ENCODE results near the gene WDR1.

The WDR1 gene

GRCh38 chr4:10083861-10084641, 32.5 kb downstream of the WDR1 start:
- no peak for DNase-seq

DNA sequence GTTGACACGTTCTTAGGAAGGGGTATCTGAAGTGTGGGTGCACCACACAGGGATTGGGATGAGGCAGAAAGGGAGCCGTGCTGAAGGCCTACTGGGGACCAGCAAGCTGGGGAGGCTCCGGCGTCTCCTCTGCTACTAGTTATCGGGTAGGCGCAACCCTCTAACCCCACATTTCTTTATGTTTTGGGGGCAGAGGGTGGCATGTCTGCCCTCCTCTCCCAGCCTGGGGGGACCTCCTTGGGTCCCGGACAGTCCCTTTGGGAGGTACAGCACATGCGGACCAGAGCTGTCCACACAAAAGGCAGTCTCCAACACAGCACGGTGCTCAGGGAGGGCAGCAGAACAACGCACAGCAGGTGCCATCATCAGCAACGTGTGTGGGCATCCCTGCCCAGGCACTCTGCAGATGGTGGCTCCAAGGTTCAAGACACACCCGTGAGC, 33.2 kb downstream of the WDR1 start:
- DNase-seq, result no peak

DNA sequence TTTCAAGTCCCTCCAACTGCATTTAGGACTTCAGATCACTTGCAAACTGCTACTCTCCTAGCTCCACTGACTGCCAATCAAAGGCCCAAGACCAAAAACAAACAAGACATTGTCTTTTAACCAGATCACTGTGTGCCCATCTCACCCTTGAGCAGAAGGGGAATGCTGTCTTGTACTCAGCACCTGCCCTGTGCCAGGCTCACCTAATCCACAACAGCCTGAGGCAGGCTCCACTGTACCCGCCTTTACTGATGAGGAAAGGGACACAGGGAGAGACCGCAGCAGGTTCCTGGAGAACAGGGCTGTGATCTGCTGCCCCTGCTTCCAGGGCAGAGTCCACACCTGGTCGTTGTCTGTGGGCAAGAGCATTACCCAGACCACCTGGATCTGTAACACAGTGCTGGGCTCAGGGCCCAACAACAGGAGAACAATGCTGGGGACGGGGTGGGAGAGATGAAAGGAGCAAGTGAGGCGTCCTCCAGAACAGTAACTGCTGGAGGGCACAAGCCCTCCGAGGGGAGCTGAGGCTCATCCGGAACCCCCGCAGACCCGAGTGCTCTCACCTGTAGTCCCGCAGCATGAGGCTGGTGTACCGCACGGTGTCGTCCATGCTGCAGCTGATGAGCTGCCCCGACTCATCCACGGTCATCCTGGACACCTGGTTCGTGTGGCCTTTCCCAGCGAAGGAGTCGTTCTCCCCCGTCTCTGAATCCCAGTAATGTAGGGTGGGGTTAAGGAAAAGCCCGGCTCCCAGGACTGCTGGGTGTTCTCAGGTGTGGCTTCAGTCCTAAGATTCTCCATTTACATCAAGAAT, 33.9 kb downstream of the WDR1 start:
- no peak for DNase-seq

- DNase-seq, result no peak
These were observed 34.6 kb downstream of the WDR1 start for GRCh38 chr4:10082047-10082446.

GRCh38 chr4:10081218-10081606, 35.4 kb downstream of the WDR1 start:
- DNase-seq, result no peak

GRCh38 chr4:10080589-10081217, 35.9 kb downstream of the WDR1 start:
- DNase-seq, result no peak

GRCh38 chr4:10079912-10080588, 36.5 kb downstream of the WDR1 start:
- DNase-seq, result no peak

DNA sequence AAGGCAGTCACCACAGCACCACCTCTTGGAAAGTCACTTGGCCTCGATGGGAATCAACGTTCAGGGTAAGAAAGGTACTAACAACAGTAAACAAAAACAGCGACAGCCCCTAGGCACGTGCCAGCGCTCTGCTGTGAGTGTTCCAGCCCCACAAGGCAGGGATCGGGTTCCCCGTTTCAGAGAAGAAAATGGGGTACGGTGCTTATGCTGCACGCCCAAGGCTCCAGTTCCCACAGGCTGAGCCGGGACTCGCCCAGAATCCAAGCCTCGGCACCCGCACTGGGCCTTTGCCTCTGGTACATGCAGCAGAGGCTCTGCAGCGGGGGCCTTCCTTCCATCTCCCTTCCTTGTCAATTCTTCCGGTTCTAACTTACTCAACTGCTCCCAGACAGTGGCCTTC, 37.3 kb downstream of the WDR1 start:
- DNase-seq, result no peak

GRCh38 chr4:10078481-10079233, 37.9 kb downstream of the WDR1 start:
- no peak for DNase-seq

GRCh38 chr4:10077483-10078335, 38.9 kb downstream of the WDR1 start:
- DNase-seq, result no peak

DNA sequence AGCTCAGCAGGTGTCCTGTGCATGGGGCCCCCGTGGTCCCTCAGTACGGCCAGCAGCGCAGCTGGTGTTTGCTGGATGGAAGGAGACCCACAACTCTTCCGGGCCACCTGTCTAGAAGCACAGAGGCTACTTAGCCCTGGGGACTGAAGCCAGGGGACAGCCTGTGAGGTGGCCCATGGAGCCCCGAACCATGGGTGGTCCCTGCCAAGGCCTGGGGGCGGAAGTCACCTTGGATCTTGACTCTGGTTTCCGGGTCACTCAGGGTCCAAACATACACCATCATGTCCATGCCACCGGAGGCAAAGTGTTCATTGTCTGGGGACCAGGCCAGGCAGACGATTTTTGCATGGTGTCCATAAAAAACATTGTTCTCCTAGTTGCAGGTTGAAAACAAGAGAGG, 39.5 kb downstream of the WDR1 start:
- DNase-seq, result no peak

DNA sequence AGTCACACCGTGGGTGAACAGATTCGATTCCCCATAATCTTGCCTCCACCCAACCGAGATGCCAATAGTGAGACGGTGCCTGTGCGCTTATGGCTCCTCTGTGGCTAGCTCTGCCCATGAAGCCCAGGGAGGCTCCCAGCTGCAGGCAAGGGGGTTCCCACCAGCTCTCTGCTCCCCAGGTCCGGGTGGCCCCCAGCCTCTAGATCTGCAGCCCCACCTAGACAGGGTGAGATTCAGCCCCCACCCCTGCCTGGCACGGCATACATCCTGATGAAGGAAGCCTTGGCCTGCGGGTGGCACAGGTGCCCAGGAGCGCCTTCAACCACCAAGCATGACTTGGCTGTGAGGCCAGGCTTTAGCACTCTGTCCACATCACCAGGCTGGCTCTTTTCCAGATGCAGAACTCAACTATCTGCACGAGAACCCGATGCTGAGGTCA, 40.6 kb downstream of the WDR1 start:
- no peak for DNase-seq

DNA sequence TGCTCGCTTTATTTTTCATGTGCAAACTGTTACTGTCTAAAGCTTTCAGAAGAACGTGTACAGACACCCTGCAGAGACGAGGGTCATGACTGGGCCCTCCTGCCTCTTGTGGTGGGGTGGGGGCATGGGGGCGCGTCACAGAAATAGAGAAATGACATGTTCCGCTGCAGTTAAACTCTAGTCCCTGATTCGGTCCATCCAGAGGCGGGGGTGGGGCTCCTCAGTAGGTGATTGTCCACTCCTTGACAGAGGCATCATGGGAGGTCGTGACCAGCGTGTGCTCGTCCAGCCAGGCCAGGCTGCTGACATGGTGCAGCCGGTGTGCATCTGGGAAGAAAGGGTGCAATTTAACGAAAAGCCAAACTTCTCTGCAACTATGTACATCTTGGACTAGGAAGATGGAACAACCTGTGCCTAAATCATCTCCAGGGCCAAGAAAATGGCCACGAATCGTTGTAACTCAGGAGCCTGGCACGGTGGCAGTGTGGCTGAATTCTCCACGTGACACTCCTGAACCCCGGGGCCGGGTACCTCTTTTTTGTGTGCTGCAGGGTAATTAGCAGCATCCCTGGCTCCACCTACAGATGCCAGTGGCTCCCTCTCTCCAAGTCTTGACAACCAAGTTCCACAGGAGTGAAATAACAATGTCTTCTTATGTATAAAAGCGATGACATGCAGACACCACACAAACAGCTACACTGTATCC, 41.3 kb downstream of the WDR1 start:
- DNase-seq, result no peak

GRCh38 chr4:10074767-10075105, 41.9 kb downstream of the WDR1 start:
- DNase-seq, result no peak

GRCh38 chr4:10074076-10074766, 42.4 kb downstream of the WDR1 start:
- DNase-seq, result no peak

DNA sequence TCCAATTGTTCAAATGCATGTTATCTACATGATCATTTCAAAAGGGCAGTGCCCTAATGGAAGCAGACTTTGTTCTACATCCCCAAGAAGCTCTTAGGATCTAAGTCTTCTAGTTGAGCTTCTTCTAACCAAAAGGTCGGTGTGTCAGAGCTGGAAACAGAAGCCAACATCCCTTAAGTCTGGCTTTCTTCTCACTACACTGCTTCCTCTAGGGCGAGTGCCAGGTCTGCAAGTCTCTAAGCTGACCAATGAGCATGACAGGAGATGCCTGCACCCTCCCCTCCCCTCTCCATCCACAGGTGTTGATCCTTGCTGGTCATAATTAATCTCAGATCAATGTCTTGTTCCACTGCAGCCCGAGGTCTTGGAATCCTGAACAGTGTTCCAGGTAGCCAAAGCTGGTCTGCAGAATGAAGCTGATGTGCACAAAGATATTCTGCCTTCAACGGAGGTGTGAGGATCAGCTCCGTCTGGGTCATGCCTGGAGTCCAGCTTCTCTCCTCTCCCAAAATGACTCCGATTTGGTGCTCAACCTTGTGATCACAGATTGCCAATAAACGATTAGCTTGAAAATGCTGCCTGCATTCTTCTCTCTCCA, 44.1 kb downstream of the WDR1 start:
- DNase-seq, result no peak

DNA sequence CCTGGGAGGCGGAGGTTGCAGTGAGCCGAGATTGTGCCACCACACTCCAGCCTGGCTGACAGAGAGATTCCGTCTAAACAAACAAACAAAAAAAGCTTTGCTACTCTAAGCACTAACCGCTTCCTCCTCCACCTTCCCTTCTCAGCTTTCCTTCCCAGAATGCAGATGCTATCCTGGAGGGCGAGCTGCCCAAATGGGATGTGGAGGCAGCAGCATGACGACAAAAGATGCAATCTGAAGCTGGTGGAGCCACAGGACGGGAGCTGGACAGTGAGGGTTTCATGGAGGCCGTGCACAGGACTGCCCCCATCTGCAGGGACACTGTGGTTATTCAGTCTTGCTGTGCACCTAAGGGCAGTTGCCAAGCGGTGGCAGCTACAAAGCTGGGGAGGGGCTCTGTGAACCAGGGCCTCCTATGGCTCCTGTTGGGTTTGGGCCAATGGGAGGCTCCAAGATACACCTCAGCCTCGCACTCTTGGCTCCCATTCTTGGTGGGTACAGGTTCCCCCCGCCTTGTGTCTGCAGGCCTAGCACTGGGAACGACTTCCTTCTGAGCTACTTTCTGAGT, 47.4 kb downstream of the WDR1 start:
- DNase-seq, result no peak

- DNase-seq, result no peak
These were observed 49.6 kb downstream of the WDR1 start for GRCh38 chr4:10066670-10067651.
